Astrocyte (in vitro differentiated cells and primary cell): ENCODE data around the gene XYLT1. TPM values are rescaled to one million over a fixed set of nuclear protein-coding genes. Genes with fewer than 3 reads are reported as not detected.

Source experiments
- DNase-seq: peaks from one replicate; pipeline ENCODE4 v3.0.0-alpha.2; 2010; ENCODE audit warnings: low read depth
- FAIRE-seq: peaks from 2 replicates; lab custom pipeline; 2011; peaks lifted over from hg19 to GRCh38; lab: Jason Lieb, UNC
- H2AFZ ChIP-seq: 2 replicates; pipeline ENCODE4 v1.6.0; 2012; ENCODE audit warnings: low read depth, low read length, inconsistent platforms
- H3K27ac ChIP-seq: 2 replicates; pipeline ENCODE4 v1.5.1; 2011; ENCODE audit warnings: low read depth, low read length, inconsistent platforms
- H3K27me3 ChIP-seq: 2 replicates; pipeline ENCODE4 v1.6.0; 2011; ENCODE audit warnings: low read length, inconsistent platforms; ENCODE audit not compliant: insufficient read depth
- H3K36me3 ChIP-seq: 2 replicates; pipeline ENCODE4 v1.5.1; 2011; ENCODE audit warnings: low read length, inconsistent platforms; ENCODE audit not compliant: insufficient read depth
- H3K4me1 ChIP-seq: 2 replicates; pipeline ENCODE4 v1.5.1; 2011; ENCODE audit warnings: low read length, inconsistent platforms; ENCODE audit not compliant: insufficient read depth
- H3K4me2 ChIP-seq: 2 replicates; pipeline ENCODE4 v1.6.0; 2012; ENCODE audit warnings: low read length, inconsistent platforms
- H3K4me3 ChIP-seq: 2 replicates; pipeline ENCODE4 v1.5.1; 2011; ENCODE audit warnings: low read depth, mild to moderate bottlenecking, low read length, inconsistent platforms; ENCODE audit not compliant: insufficient read depth
- H3K79me2 ChIP-seq: 2 replicates; pipeline ENCODE4 v1.6.0; 2012; ENCODE audit warnings: mild to moderate bottlenecking, low read length, inconsistent platforms; ENCODE audit not compliant: insufficient read depth
- H3K9ac ChIP-seq: 2 replicates; pipeline ENCODE4 v1.6.0; 2012; ENCODE audit warnings: mild to moderate bottlenecking, low read length, inconsistent platforms
- H3K9me3 ChIP-seq: 2 replicates; pipeline ENCODE4 v1.5.1; 2012; ENCODE audit warnings: low read depth, mild to moderate bottlenecking, low read length, inconsistent platforms; ENCODE audit not compliant: insufficient read depth
- H4K20me1 ChIP-seq: 2 replicates; pipeline ENCODE4 v1.6.0; 2012; ENCODE audit warnings: low read length, inconsistent platforms; ENCODE audit not compliant: insufficient read depth
- H3K27ac Mint-ChIP-seq: one replicate; pipeline ENCODE4 v1.8.0; 2021; ENCODE audit warnings: mild to moderate bottlenecking, mixed read lengths; ENCODE audit not compliant: unreplicated experiment
- H3K27me3 Mint-ChIP-seq: one replicate; pipeline ENCODE4 v1.8.0; 2021; ENCODE audit warnings: low read depth, mixed read lengths; ENCODE audit not compliant: unreplicated experiment
- H3K36me3 Mint-ChIP-seq: one replicate; pipeline ENCODE4 v1.8.0; 2021; ENCODE audit warnings: low read depth, mixed read lengths; ENCODE audit not compliant: unreplicated experiment
- H3K4me1 Mint-ChIP-seq: one replicate; pipeline ENCODE4 v1.8.0; 2021; ENCODE audit warnings: low read depth, mixed read lengths; ENCODE audit not compliant: unreplicated experiment
- H3K4me3 Mint-ChIP-seq: one replicate; pipeline ENCODE4 v1.8.0; 2021; ENCODE audit warnings: mild to moderate bottlenecking, moderate library complexity, mixed read lengths; ENCODE audit not compliant: unreplicated experiment
- H3K9me3 Mint-ChIP-seq: one replicate; pipeline ENCODE4 v1.8.0; 2021; ENCODE audit warnings: mild to moderate bottlenecking, mixed read lengths; ENCODE audit not compliant: unreplicated experiment
- CTCF ChIP-seq: IDR thresholded peaks from 2 replicates; pipeline ENCODE4 v1.5.1; 2011; ENCODE audit warnings: low read depth, mild to moderate bottlenecking, inconsistent platforms, low read length, moderate library complexity; ENCODE audit not compliant: insufficient read depth
- EZH2 ChIP-seq: IDR thresholded peaks from 2 replicates; pipeline ENCODE4 v1.6.1; 2012; ENCODE audit warnings: mild to moderate bottlenecking, low read length, inconsistent platforms; ENCODE audit not compliant: insufficient read depth
- total RNA-seq: library from RNA; stranded (reverse); gene quantifications from 2 replicates; pipeline ENCODE4 v1.2.1, GENCODE V29; 2021

The XYLT1 gene
- total RNA-seq, 1 donor from 2014 or later = 22.9 TPM

GRCh38 chr16:17419266-17419665, 51.5 kb downstream of the XYLT1 start:
- no peak for TF ChIP-seq CTCF
- no peak for TF ChIP-seq EZH2
- peaks cover 12% of the 10 kb centered on the region for H3K4me1 Mint-ChIP-seq

GRCh38 chr16:17417740-17418139, 53.0 kb downstream of the XYLT1 start:
- H2AFZ ChIP-seq = no peak overlapping the region
- Mint-ChIP-seq H3K27ac (no peak overlapping the region), H3K9me3 (peaks cover 6% of the 10 kb centered on the region), H3K4me3 (no peak overlapping the region), H3K36me3 (peaks cover 8% of the 10 kb centered on the region), H3K27me3 (no peaks in the 10 kb centered on the region), H3K4me1 (peaks cover 12% of the 10 kb centered on the region)
- H3K79me2 ChIP-seq = peaks cover 84% of the 10 kb centered on the region
- no peaks in the 10 kb centered on the region for H3K27me3 ChIP-seq
- H3K4me3 ChIP-seq = no peak overlapping the region
- H3K9ac ChIP-seq = no peak overlapping the region
- H3K27ac ChIP-seq = no peak overlapping the region
- no peak overlapping the region for H3K4me2 ChIP-seq
- no peak for FAIRE-seq
- peaks cover 86% of the 10 kb centered on the region for H4K20me1 ChIP-seq
- no peak for TF ChIP-seq CTCF
- TF ChIP-seq EZH2 = no peak
- DNase-seq = peak; percentile 29
- H3K9me3 ChIP-seq = no peaks in the 10 kb centered on the region
- no peaks in the 10 kb centered on the region for H3K36me3 ChIP-seq
- H3K4me1 ChIP-seq = peaks cover 21% of the 10 kb centered on the region

More at GRCh38 chr16:17419266-17419665, 51.5 kb downstream of the XYLT1 start:
- FAIRE-seq (no peak), DNase-seq (no peak)
- H2AFZ ChIP-seq = no peak overlapping the region
- H3K4me3 ChIP-seq = no peak overlapping the region
- no peak overlapping the region for H3K27ac ChIP-seq
- peaks cover 8% of the 10 kb centered on the region for H3K36me3 Mint-ChIP-seq
- peaks cover 6% of the 10 kb centered on the region for H3K9me3 Mint-ChIP-seq
- H3K9me3 ChIP-seq = no peaks in the 10 kb centered on the region
- H3K4me2 ChIP-seq = no peak overlapping the region
- no peaks in the 10 kb centered on the region for H3K27me3 Mint-ChIP-seq
- peaks cover 86% of the 10 kb centered on the region for H4K20me1 ChIP-seq
- H3K27ac Mint-ChIP-seq = no peak overlapping the region
- peaks cover 84% of the 10 kb centered on the region for H3K79me2 ChIP-seq
- peaks cover 19% of the 10 kb centered on the region for H3K4me1 ChIP-seq
- no peak overlapping the region for H3K9ac ChIP-seq
- no peaks in the 10 kb centered on the region for H3K27me3 ChIP-seq
- no peaks in the 10 kb centered on the region for H3K36me3 ChIP-seq
- no peak overlapping the region for H3K4me3 Mint-ChIP-seq

GRCh38 chr16:17416461-17417311, 54.1 kb downstream of the XYLT1 start:
- no peaks in the 10 kb centered on the region for H3K9me3 ChIP-seq
- Mint-ChIP-seq H3K36me3 (peaks cover 10% of the 10 kb centered on the region), H3K4me1 (peaks cover 18% of the 10 kb centered on the region), H3K27me3 (no peaks in the 10 kb centered on the region), H3K27ac (no peak overlapping the region), H3K9me3 (peaks cover 6% of the 10 kb centered on the region), H3K4me3 (no peak overlapping the region)
- peaks cover 87% of the 10 kb centered on the region for H4K20me1 ChIP-seq
- no peak for FAIRE-seq
- peak overlapping the region; percentile 12 for H3K27ac ChIP-seq
- no peaks in the 10 kb centered on the region for H3K27me3 ChIP-seq
- peak; percentile 41 for DNase-seq
- H2AFZ ChIP-seq = no peak overlapping the region
- H3K9ac ChIP-seq = peak overlapping the region; percentile 2
- H3K4me2 ChIP-seq = peak overlapping the region; percentile 60
- peaks cover 89% of the 10 kb centered on the region for H3K79me2 ChIP-seq
- no peak for TF ChIP-seq EZH2
- TF ChIP-seq CTCF = no peak
- no peaks in the 10 kb centered on the region for H3K36me3 ChIP-seq
- peaks cover 23% of the 10 kb centered on the region for H3K4me1 ChIP-seq
- no peak overlapping the region for H3K4me3 ChIP-seq
